ENCODE data around the gene CHD8.
A peak's percentile ranks its signal among the peaks of the same experiment; 100 is the strongest.

Gene CHD8

GRCh38 chr14:21406213-21406612 is 49.7 kb downstream of the CHD8 start:
- no peaks in the 10 kb centered on the region for H3K9me3 ChIP-seq (ENCODE audit: insufficient read depth, low read length)
- no peak overlapping the region for H3K4me3 ChIP-seq (ENCODE audit: insufficient read length, low read depth)
- DNase-seq (ENCODE audit: low read depth, low spot score), result no peak
- H3K4me1 ChIP-seq (ENCODE audit: insufficient read depth, insufficient read length), result no peaks in the 10 kb centered on the region
- H3K27me3 ChIP-seq (ENCODE audit: insufficient read depth, insufficient read length), result no peaks in the 10 kb centered on the region
- TF ChIP-seq SUZ12 (IDR thresholded peaks at IDR 0.05; ENCODE audit: extremely low read depth, insufficient read depth, insufficient read length) (no peak), ZNF274 (IDR thresholded peaks at IDR 0.05; ENCODE audit: low read depth, low read length) (no peak), YY1 (IDR thresholded peaks at IDR 0.05; ENCODE audit: insufficient read depth, insufficient read length) (no peak)
- no peak overlapping the region for H3K9ac ChIP-seq (ENCODE audit: insufficient read length, low read depth)
- peaks cover 93% of the 10 kb centered on the region for H3K36me3 ChIP-seq (ENCODE audit: insufficient read depth, insufficient read length, low read length)

DNA sequence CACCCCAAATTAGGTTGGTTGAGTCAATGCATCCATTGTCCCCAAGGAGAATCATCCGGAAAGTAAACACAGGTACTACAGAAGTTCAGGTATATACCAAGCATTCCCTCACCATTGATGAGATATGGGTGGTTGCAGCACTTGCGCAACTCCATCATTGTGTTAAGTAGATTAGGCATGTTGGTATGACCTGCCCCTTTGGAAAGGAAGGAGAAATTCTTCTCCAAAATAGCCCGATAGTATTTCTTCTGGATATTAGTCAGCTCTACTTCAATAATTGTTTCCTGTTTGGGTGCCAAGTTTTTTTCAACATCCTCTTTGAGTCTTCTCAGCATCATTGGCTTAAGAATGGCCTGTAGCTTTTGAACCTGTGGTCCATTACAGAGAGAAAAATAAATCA is 50.8 kb downstream of the CHD8 start:
- Histone ChIP-seq H3K9ac (ENCODE audit: insufficient read length, low read depth) (no peak overlapping the region), H3K36me3 (ENCODE audit: insufficient read depth, insufficient read length, low read length) (peaks cover 93% of the 10 kb centered on the region), H3K9me3 (ENCODE audit: insufficient read depth, low read length) (no peaks in the 10 kb centered on the region), H3K27me3 (ENCODE audit: insufficient read depth, insufficient read length) (no peaks in the 10 kb centered on the region), H3K4me3 (ENCODE audit: insufficient read length, low read depth) (no peak overlapping the region), H3K4me1 (ENCODE audit: insufficient read depth, insufficient read length) (no peaks in the 10 kb centered on the region)
- no peak for DNase-seq (ENCODE audit: low read depth, low spot score)
- TF ChIP-seq ZNF274 (IDR thresholded peaks at IDR 0.05; ENCODE audit: low read depth, low read length) (no peak), YY1 (IDR thresholded peaks at IDR 0.05; ENCODE audit: insufficient read depth, insufficient read length) (no peak), SUZ12 (IDR thresholded peaks at IDR 0.05; ENCODE audit: extremely low read depth, insufficient read depth, insufficient read length) (no peak)

DNA sequence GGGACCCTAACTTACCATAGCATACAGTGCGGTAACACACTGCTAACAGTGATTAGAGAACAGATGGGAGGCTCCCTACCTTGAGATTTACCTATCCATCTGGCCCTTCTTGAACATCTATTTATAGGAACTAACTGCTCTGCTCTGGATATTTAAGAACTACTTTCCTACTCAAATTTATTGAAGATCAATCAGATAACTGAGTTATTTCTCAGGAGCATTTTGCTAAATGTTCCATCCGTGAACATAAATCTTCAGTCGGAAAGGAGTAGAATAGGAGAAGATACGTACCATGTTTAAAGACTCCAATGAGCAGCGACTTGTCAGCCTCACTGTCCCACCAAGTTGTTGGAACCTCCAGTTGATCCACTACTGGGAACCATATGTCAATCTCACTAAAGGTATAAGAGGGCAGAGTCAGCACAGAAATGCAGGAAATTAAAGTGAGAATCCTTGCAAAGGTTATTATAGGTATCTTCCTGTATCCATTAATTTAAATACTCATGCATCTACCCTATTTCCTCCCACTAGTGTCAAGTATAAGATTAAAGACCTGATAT is 56.5 kb downstream of the CHD8 start:
- Histone ChIP-seq H3K4me3 (ENCODE audit: insufficient read length, low read depth) (no peak overlapping the region), H3K27me3 (ENCODE audit: insufficient read depth, insufficient read length) (no peaks in the 10 kb centered on the region), H3K9ac (ENCODE audit: insufficient read length, low read depth) (no peak overlapping the region), H3K9me3 (ENCODE audit: insufficient read depth, low read length) (no peaks in the 10 kb centered on the region), H3K4me1 (ENCODE audit: insufficient read depth, insufficient read length) (no peaks in the 10 kb centered on the region), H3K36me3 (ENCODE audit: insufficient read depth, insufficient read length, low read length) (peaks cover 87% of the 10 kb centered on the region)
- TF ChIP-seq YY1 (IDR thresholded peaks at IDR 0.05; ENCODE audit: insufficient read depth, insufficient read length), result no peak
- no peak for TF ChIP-seq SUZ12 (IDR thresholded peaks at IDR 0.05; ENCODE audit: extremely low read depth, insufficient read depth, insufficient read length)
- no peak for TF ChIP-seq ZNF274 (IDR thresholded peaks at IDR 0.05; ENCODE audit: low read depth, low read length)
- no peak for DNase-seq (ENCODE audit: low read depth, low spot score)

DNA sequence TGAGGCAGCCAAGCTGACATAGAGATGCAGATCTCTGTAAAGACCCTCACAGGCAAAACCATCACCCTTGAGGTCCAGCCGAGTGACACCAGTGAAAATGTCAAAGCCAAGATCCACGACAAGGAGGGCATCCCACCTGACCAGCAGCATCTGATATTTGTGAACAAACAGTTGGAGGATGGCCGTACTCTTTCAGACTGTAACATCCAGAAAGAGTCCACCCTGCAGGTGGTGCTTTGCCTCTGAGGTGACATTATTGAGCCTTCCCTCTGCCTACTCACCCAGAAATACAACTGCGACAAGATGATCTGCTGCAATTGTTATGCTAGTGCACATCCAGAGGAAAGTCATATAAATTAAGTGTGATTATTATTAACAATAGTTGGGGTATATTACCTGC is 57.0 kb downstream of the CHD8 start:
- Histone ChIP-seq H3K36me3 (ENCODE audit: insufficient read depth, insufficient read length, low read length) (peaks cover 90% of the 10 kb centered on the region), H3K4me1 (ENCODE audit: insufficient read depth, insufficient read length) (no peaks in the 10 kb centered on the region), H3K27me3 (ENCODE audit: insufficient read depth, insufficient read length) (no peaks in the 10 kb centered on the region), H3K9me3 (ENCODE audit: insufficient read depth, low read length) (no peaks in the 10 kb centered on the region), H3K9ac (ENCODE audit: insufficient read length, low read depth) (no peak overlapping the region), H3K4me3 (ENCODE audit: insufficient read length, low read depth) (no peak overlapping the region)
- DNase-seq (ENCODE audit: low read depth, low spot score), result no peak
- TF ChIP-seq ZNF274 (IDR thresholded peaks at IDR 0.05; ENCODE audit: low read depth, low read length), result no peak
- TF ChIP-seq SUZ12 (IDR thresholded peaks at IDR 0.05; ENCODE audit: extremely low read depth, insufficient read depth, insufficient read length), result no peak
- no peak for TF ChIP-seq YY1 (IDR thresholded peaks at IDR 0.05; ENCODE audit: insufficient read depth, insufficient read length)

- DNase-seq (ENCODE audit: low read depth, low spot score), result no peak
- Histone ChIP-seq H3K9me3 (ENCODE audit: insufficient read depth, low read length) (no peaks in the 10 kb centered on the region), H3K9ac (ENCODE audit: insufficient read length, low read depth) (no peak overlapping the region), H3K4me1 (ENCODE audit: insufficient read depth, insufficient read length) (no peaks in the 10 kb centered on the region), H3K27me3 (ENCODE audit: insufficient read depth, insufficient read length) (no peaks in the 10 kb centered on the region), H3K4me3 (ENCODE audit: insufficient read length, low read depth) (no peak overlapping the region), H3K36me3 (ENCODE audit: insufficient read depth, insufficient read length, low read length) (peaks cover 90% of the 10 kb centered on the region)
- TF ChIP-seq YY1 (IDR thresholded peaks at IDR 0.05; ENCODE audit: insufficient read depth, insufficient read length), result no peak
- no peak for TF ChIP-seq SUZ12 (IDR thresholded peaks at IDR 0.05; ENCODE audit: extremely low read depth, insufficient read depth, insufficient read length)
- TF ChIP-seq ZNF274 (IDR thresholded peaks at IDR 0.05; ENCODE audit: low read depth, low read length), result no peak
Measured at GRCh38 chr14:21395450-21395849, 60.5 kb downstream of the CHD8 start.

GRCh38 chr14:21385188-21385904 is 70.6 kb downstream of the CHD8 start:
- Histone ChIP-seq H3K4me1 (ENCODE audit: insufficient read depth, insufficient read length) (no peaks in the 10 kb centered on the region), H3K36me3 (ENCODE audit: insufficient read depth, insufficient read length, low read length) (peaks cover 58% of the 10 kb centered on the region), H3K4me3 (ENCODE audit: insufficient read length, low read depth) (no peak overlapping the region), H3K9me3 (ENCODE audit: insufficient read depth, low read length) (no peaks in the 10 kb centered on the region), H3K9ac (ENCODE audit: insufficient read length, low read depth) (no peak overlapping the region), H3K27me3 (ENCODE audit: insufficient read depth, insufficient read length) (no peaks in the 10 kb centered on the region)
- TF ChIP-seq YY1 (IDR thresholded peaks at IDR 0.05; ENCODE audit: insufficient read depth, insufficient read length) (no peak), ZNF274 (IDR thresholded peaks at IDR 0.05; ENCODE audit: low read depth, low read length) (no peak), SUZ12 (IDR thresholded peaks at IDR 0.05; ENCODE audit: extremely low read depth, insufficient read depth, insufficient read length) (no peak)
- DNase-seq (ENCODE audit: low read depth, low spot score), result no peak

- Histone ChIP-seq H3K9ac (ENCODE audit: insufficient read length, low read depth) (peak overlapping the region; percentile 88), H3K36me3 (ENCODE audit: insufficient read depth, insufficient read length, low read length) (peaks cover 49% of the 10 kb centered on the region), H3K27me3 (ENCODE audit: insufficient read depth, insufficient read length) (no peaks in the 10 kb centered on the region), H3K4me3 (ENCODE audit: insufficient read length, low read depth) (peak overlapping the region; percentile 91), H3K9me3 (ENCODE audit: insufficient read depth, low read length) (no peaks in the 10 kb centered on the region), H3K4me1 (ENCODE audit: insufficient read depth, insufficient read length) (no peaks in the 10 kb centered on the region)
- TF ChIP-seq YY1 (IDR thresholded peaks at IDR 0.05; ENCODE audit: insufficient read depth, insufficient read length) (no peak), ZNF274 (IDR thresholded peaks at IDR 0.05; ENCODE audit: low read depth, low read length) (no peak), SUZ12 (IDR thresholded peaks at IDR 0.05; ENCODE audit: extremely low read depth, insufficient read depth, insufficient read length) (no peak)
- no peak for DNase-seq (ENCODE audit: low read depth, low spot score)
Measured at GRCh38 chr14:21384494-21384851, 71.5 kb downstream of the CHD8 start.

All from NT2/D1 (cell line).